WTC11 (cell line): ENCODE results near the gene RGS6.

Source experiments
- CBFB ChIP-seq: sonication (generic); formaldehyde crosslinking; IDR thresholded peaks from 2 replicates; pipeline ENCODE4 v1.8.1; 2022; ENCODE audit warnings: mild to moderate bottlenecking, low read depth, missing genetic modification reagents
- CTCF ChIP-seq: fragments of 200-600 bp; IDR thresholded peaks from 2 replicates; pipeline ENCODE4 v1.8.0; 2022; ENCODE audit warnings: antibody characterized with exemption
- TCF7 ChIP-seq: sonication (generic); formaldehyde crosslinking; IDR thresholded peaks from 2 replicates; pipeline ENCODE4 v1.8.0; 2022; ENCODE audit warnings: mild to moderate bottlenecking, low read depth, missing genetic modification reagents, moderate library complexity

- TF ChIP-seq TCF7 (CRISPR knock-in tag), result no peak
- TF ChIP-seq CBFB, result no peak
- TF ChIP-seq CTCF, result no peak
Observed at GRCh38 chr14:72129291-72129690, 197.1 kb downstream of the RGS6 start.
